ENCODE results near the gene TMEM72. TPM values are rescaled to one million over a fixed set of nuclear protein-coding genes. Genes with fewer than 3 reads are reported as not detected.

TMEM72 gene
- total RNA-seq, 3 donors from 2014 or later (not counting 1 experiment from before 2014, with no cell fraction given) = not detected

DNA sequence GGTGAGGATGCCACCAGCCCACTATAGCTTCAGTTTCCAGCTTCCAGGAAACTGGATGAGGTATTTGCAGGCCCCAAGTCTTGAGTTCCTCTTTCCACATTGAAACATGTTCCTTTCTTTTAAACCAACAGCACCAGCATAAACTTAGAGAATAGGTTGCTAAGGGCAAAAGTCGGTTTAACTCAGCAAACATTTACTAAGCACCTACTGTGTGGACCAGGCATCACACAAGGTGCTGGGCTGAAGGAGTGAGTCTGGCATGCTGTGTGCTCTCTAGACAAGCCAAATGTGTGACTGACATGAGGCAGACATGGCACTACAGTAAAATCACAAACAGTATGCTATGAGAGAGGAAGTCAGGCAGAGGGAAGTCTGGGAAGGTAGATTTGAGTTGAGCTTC is 37.5 kb downstream of the TMEM72 start:
- no peak overlapping the region for H3K27ac ChIP-seq (ENCODE audit: low read length)
- DNase-seq (no peak), ATAC-seq (no peak)
- no peaks in the 10 kb centered on the region for H3K27me3 ChIP-seq (ENCODE audit: control insufficient read depth, insufficient read depth, low read length)
- H3K36me3 Mint-ChIP-seq = peaks cover 15% of the 10 kb centered on the region
- no peak overlapping the region for H3K4me3 Mint-ChIP-seq
- no peak for TF ChIP-seq CTCF (IDR thresholded peaks at IDR 0.05)
- no peak overlapping the region for H3K4me3 ChIP-seq (ENCODE audit: low read length)
- H3K9me3 ChIP-seq (ENCODE audit: control insufficient read depth, insufficient read depth, low read length) = no peaks in the 10 kb centered on the region
- H3K4me1 ChIP-seq (ENCODE audit: control insufficient read depth, insufficient read depth, low read length) = peaks cover 19% of the 10 kb centered on the region
- H3K27ac Mint-ChIP-seq = peak overlapping the region in 1 of 2 donors; percentile 37
- H3K27me3 Mint-ChIP-seq (ENCODE audit: low read depth in 2 of 2) = no peaks in the 10 kb centered on the region
- H3K9me3 Mint-ChIP-seq = peaks cover 6 to 12% of the 10 kb centered on the region in 2 donors
- H3K36me3 ChIP-seq (ENCODE audit: control insufficient read depth, insufficient read depth, low read length) = peaks cover 2% of the 10 kb centered on the region
- H3K4me1 Mint-ChIP-seq = peaks cover 35 to 38% of the 10 kb centered on the region in 2 donors
- intact Hi-C loops (cut with micrococcal nuclease) = no loop called here
- 64% methylated on average over 1 of the region's 1 CpG for WGBS (ENCODE audit: insufficient coverage)

- 86% methylated on average over 5 of the region's 5 CpGs for WGBS (ENCODE audit: insufficient coverage)
- H3K27ac ChIP-seq (ENCODE audit: low read length) = no peak overlapping the region
Observed at GRCh38 chr10:44949127-44949802, 38.1 kb downstream of the TMEM72 start.

DNA sequence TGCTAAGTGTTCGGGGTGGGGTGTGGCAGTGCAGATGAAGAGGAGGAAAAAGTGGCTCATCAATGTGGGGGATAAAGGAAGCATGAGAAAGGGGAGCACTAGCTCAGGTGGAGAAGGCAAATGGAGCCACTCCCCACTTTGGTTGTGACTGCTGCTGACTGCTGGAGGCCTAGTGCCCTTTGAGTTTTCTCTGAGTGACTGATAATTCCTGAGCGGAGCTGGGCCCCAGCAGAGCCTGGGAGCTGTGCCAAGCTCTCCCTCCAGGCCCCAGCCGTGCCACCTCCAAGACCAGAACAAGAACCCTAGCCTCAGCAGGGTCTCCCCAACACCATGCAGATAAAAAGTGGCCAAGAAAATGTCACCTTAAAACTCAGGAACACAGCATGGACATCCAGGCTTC is 38.8 kb downstream of the TMEM72 start:
- 92% methylated on average over 3 of the region's 3 CpGs for WGBS (ENCODE audit: insufficient coverage)
- no peak overlapping the region for H3K4me3 ChIP-seq (ENCODE audit: low read length)
- peaks cover 35 to 42% of the 10 kb centered on the region in 2 donors for H3K4me1 Mint-ChIP-seq
- peak overlapping the region in 1 of 2 donors; percentile 14 for H3K27ac Mint-ChIP-seq
- peaks cover 19% of the 10 kb centered on the region for H3K4me1 ChIP-seq (ENCODE audit: control insufficient read depth, insufficient read depth, low read length)
- no peak overlapping the region for H3K4me3 Mint-ChIP-seq
- H3K36me3 Mint-ChIP-seq = peaks cover 6% of the 10 kb centered on the region
- no peaks in the 10 kb centered on the region for H3K9me3 ChIP-seq (ENCODE audit: control insufficient read depth, insufficient read depth, low read length)
- intact Hi-C loops (cut with micrococcal nuclease) = no loop called here
- no peaks in the 10 kb centered on the region for H3K27me3 Mint-ChIP-seq (ENCODE audit: low read depth in 2 of 2)
- peaks cover 3% of the 10 kb centered on the region in 2 donors for H3K9me3 Mint-ChIP-seq
- no peak for TF ChIP-seq CTCF (IDR thresholded peaks at IDR 0.05)
- H3K36me3 ChIP-seq (ENCODE audit: control insufficient read depth, insufficient read depth, low read length) = peaks cover 5% of the 10 kb centered on the region
- no peaks in the 10 kb centered on the region for H3K27me3 ChIP-seq (ENCODE audit: control insufficient read depth, insufficient read depth, low read length)
- ATAC-seq = no peak
- no peak for DNase-seq
- no peak overlapping the region for H3K27ac ChIP-seq (ENCODE audit: low read length)

More at GRCh38 chr10:44949127-44949802, 38.1 kb downstream of the TMEM72 start:
- Mint-ChIP-seq H3K27me3 (ENCODE audit: low read depth in 2 of 2) (no peaks in the 10 kb centered on the region), H3K36me3 (peaks cover 13% of the 10 kb centered on the region), H3K4me3 (no peak overlapping the region), H3K27ac (peak overlapping the region in 1 of 2 donors; percentile 37), H3K4me1 (peaks cover 35 to 38% of the 10 kb centered on the region in 2 donors), H3K9me3 (peaks cover 5 to 9% of the 10 kb centered on the region in 2 donors)
- Histone ChIP-seq H3K9me3 (ENCODE audit: control insufficient read depth, insufficient read depth, low read length) (no peaks in the 10 kb centered on the region), H3K36me3 (ENCODE audit: control insufficient read depth, insufficient read depth, low read length) (peaks cover 2% of the 10 kb centered on the region), H3K4me3 (ENCODE audit: low read length) (no peak overlapping the region), H3K4me1 (ENCODE audit: control insufficient read depth, insufficient read depth, low read length) (peaks cover 19% of the 10 kb centered on the region), H3K27me3 (ENCODE audit: control insufficient read depth, insufficient read depth, low read length) (no peaks in the 10 kb centered on the region)
- intact Hi-C loops (cut with micrococcal nuclease) = no loop called here
- DNase-seq (no peak), ATAC-seq (no peak)
- TF ChIP-seq CTCF (IDR thresholded peaks at IDR 0.05) = no peak
